ENCODE results near the gene PRKAR2B.

The PRKAR2B gene

DNA sequence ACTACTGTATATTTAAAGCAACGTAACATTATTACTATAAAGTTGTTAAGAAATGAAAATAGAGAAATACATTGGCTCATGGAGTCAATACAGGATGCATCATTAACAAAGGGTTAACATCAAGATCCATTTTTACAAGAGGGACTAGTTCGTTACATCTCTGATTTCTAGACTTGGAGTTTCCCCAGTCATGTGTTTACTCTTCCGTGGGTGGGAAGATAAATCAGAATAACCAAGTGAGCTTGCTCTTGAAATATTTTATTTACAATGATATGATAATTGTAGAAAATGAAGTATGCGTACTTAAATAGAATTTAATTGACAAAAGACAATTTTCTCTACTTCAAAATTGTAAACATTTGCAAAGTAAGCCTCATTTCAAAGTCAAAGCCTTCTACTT lies 1.0 kb upstream of the PRKAR2B start:
- H3K27me3 ChIP-seq (replicated peaks) = no peaks in the 10 kb centered on the region
- no peak overlapping the region for H3K4me3 ChIP-seq (ENCODE audit: low read depth, low read length)
- TF ChIP-seq, protein P1, sequence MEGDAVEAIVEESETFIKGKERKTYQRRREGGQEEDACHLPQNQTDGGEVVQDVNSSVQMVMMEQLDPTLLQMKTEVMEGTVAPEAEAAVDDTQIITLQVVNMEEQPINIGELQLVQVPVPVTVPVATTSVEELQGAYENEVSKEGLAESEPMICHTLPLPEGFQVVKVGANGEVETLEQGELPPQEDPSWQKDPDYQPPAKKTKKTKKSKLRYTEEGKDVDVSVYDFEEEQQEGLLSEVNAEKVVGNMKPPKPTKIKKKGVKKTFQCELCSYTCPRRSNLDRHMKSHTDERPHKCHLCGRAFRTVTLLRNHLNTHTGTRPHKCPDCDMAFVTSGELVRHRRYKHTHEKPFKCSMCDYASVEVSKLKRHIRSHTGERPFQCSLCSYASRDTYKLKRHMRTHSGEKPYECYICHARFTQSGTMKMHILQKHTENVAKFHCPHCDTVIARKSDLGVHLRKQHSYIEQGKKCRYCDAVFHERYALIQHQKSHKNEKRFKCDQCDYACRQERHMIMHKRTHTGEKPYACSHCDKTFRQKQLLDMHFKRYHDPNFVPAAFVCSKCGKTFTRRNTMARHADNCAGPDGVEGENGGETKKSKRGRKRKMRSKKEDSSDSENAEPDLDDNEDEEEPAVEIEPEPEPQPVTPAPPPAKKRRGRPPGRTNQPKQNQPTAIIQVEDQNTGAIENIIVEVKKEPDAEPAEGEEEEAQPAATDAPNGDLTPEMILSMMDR (IDR thresholded peaks at IDR 0.05; ENCODE audit: low read depth, low read length, missing control alignments) = no peak
- no peak for DNase-seq
- no peak overlapping the region for H3K27ac ChIP-seq
- in situ Hi-C loops (cut with HindIII; ENCODE audit: low pct_ligation_motif_present, low sequenced_read_pairs) = no loop called here
- no peaks in the 10 kb centered on the region for H3K36me3 ChIP-seq (replicated peaks)

DNA sequence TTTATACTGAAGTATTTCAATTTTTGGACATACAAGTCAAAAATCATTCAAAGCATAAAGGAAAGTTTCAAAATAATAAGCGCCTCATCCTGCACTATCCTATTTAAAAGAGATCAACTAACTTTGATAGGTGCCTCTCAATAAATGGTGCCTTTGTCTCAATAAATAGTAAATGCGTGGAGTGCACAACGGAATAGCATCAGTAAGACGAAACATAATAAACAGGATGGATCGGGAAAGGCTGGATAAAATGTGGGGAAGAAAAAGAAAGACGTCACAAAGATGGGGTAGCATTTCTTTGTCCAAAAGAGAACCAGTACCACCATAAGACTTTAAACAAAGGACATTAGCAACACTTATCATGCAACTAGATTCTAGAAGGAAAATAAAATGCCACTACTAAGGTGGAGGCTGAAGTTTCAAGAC lies 571 bp upstream of the PRKAR2B start:
- Histone ChIP-seq H3K36me3 (replicated peaks) (no peaks in the 10 kb centered on the region), H3K4me3 (ENCODE audit: low read depth, low read length) (peak overlapping the region; percentile 72), H3K27ac (no peak overlapping the region), H3K27me3 (replicated peaks) (no peaks in the 10 kb centered on the region)
- TF ChIP-seq, protein P1 (IDR thresholded peaks at IDR 0.05; ENCODE audit: low read depth, low read length, missing control alignments) = no peak
- DNase-seq = no peak
- in situ Hi-C loops (cut with HindIII; ENCODE audit: low pct_ligation_motif_present, low sequenced_read_pairs) = no loop called here

DNA sequence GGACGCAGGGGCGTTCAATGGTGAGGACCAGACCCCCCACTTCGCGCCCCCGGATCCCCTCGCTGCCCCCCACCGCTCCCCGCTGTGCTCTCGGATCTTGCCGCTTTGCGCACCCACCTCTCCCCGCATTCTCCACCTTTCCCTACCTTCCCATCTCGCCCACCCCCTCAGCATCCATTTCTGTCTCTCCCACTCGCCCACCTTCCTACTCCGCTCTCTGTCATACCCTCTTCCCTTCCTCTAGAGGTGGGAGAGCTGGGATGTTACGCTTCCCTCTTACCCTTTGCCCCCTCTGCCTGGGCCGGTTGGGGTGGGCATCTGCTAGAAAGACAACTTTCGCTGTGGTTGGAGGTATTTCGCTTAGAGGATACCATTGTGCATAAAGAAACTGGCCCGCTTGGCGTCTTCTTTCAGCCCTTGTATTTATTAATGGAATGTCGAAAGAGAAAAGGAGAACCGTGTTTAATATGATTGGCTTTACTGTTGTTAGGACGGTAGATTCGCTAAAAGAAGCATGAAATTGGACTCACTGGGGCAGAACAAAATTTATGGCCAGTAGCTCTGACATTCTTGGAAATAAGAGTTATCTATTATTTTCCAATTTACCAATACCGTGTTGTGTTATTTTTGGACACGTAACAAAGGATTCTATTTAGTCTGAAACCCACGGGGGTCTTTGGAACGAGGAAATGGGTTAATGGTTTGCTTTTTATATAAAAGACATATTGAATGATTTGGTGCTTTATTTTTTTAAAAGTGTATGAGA lies 873 bp downstream of the PRKAR2B start:
- DNase-seq = no peak
- H3K4me3 ChIP-seq (ENCODE audit: low read depth, low read length) = peak overlapping the region; percentile 72
- no peaks in the 10 kb centered on the region for H3K36me3 ChIP-seq (replicated peaks)
- H3K27ac ChIP-seq = no peak overlapping the region
- in situ Hi-C loops (cut with HindIII; ENCODE audit: low pct_ligation_motif_present, low sequenced_read_pairs) = no loop called here
- no peaks in the 10 kb centered on the region for H3K27me3 ChIP-seq (replicated peaks)
- TF ChIP-seq, protein P1 (IDR thresholded peaks at IDR 0.05; ENCODE audit: low read depth, low read length, missing control alignments) = no peak

DNA sequence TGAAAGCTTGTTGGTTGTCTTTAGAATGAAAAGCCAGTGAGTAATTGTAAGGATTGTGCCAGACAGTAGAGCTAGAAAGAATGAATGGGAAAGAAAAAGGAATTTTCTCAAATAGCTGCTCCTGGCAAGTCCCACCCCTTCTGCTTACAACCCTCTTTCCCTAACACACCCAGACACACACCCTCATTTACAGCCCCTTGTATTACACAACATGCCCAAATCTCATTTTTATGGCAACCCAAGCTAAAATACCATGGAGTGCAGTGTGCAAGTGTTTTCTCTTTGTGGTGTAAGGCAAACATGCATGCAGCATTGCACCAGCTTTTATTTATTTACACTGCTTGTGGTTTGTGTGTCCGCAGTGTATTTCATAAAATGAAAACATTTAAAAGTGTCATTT lies 1.5 kb downstream of the PRKAR2B start:
- no peaks in the 10 kb centered on the region for H3K36me3 ChIP-seq (replicated peaks)
- H3K27me3 ChIP-seq (replicated peaks) = no peaks in the 10 kb centered on the region
- in situ Hi-C loops (cut with HindIII; ENCODE audit: low pct_ligation_motif_present, low sequenced_read_pairs) = no loop called here
- DNase-seq = no peak
- H3K27ac ChIP-seq = no peak overlapping the region
- no peak overlapping the region for H3K4me3 ChIP-seq (ENCODE audit: low read depth, low read length)
- TF ChIP-seq, protein P1 (IDR thresholded peaks at IDR 0.05; ENCODE audit: low read depth, low read length, missing control alignments) = no peak

DNA sequence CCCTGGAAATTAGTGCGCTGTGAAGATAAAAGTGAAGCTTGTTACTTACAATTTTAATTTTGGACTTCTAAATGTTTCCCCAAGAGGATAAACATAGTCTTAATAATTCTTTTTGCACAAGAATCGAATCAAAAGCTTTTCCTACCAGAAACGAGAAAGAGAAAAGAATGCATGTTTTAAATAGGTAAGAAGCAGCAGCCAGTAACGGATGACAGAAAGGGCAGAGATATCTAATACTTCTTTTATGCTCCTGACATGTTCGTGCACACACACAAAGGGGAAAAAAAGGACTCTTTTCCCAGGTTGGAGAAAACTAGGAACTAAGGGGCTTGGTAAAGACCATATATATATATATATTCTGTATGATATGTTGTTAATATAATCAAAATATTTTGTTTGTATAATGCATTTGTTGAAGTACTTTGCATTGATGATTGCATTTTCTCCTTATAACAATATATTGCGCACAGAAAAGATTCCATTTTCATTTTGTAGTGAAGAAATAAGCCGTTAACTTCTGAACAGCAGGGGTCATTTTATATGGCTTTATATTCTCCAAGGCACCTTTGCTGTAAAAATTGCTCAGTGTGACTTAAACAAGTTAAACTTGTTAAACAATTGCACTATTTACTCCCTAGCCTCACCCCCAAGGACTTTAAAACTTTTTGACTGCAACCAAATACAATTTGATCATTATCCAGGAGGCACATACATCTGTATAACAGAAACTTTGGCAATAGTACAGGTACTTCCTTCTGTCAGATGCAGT lies 2.2 kb downstream of the PRKAR2B start:
- Histone ChIP-seq H3K27ac (no peak overlapping the region), H3K27me3 (replicated peaks) (no peaks in the 10 kb centered on the region), H3K4me3 (ENCODE audit: low read depth, low read length) (no peak overlapping the region), H3K36me3 (replicated peaks) (no peaks in the 10 kb centered on the region)
- in situ Hi-C loops (cut with HindIII; ENCODE audit: low pct_ligation_motif_present, low sequenced_read_pairs) = no loop called here
- DNase-seq = no peak
- TF ChIP-seq, protein P1 (IDR thresholded peaks at IDR 0.05; ENCODE audit: low read depth, low read length, missing control alignments) = no peak
